GM19035 (cell line): ENCODE results near the gene LENG1.
A peak's percentile ranks its signal among the peaks of the same experiment; 100 is the strongest.
"Not testable (repeated sequence)": the region's sequence is repeated elsewhere in the genome, so short reads cannot be mapped to it uniquely, and the experiment has no call there.

ENCODE experiments used
- ATAC-seq: cut with Tn5 transposase; IDR thresholded peaks from one replicate; pipeline ENCODE4 v1.9.1; 2021; ENCODE audit not compliant: unreplicated experiment

Gene LENG1

GRCh38 chr19:54159352-54160181, at the start of gene LENG1:
Gene LENG1 (minus strand): TSS chr19:54159721. CDS start chr19:54159695, 26 bp downstream.
- peak; percentile 87 for ATAC-seq

GRCh38 chr19:54208784-54209057, 49.2 kb upstream of the LENG1 start:
- ATAC-seq: no peak

GRCh38 chr19:54207983-54208783, 48.7 kb upstream of the LENG1 start:
- ATAC-seq: no peak

DNA sequence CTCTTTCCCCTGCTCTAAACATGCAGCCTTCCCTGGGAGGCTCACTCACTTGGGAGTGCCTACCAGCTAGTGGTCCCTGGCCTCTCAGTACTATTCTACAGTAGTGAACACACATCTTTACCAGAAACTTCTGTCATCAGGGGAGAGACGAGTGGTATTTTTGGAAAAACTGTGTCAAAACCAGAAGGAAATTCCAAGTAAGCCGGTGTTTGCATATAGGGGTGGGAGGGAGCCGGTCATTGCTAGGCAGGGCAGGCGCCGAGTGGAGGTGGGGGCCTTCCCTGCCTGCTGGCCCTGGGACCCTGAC, 48.1 kb upstream of the LENG1 start:
- no peak for ATAC-seq

DNA sequence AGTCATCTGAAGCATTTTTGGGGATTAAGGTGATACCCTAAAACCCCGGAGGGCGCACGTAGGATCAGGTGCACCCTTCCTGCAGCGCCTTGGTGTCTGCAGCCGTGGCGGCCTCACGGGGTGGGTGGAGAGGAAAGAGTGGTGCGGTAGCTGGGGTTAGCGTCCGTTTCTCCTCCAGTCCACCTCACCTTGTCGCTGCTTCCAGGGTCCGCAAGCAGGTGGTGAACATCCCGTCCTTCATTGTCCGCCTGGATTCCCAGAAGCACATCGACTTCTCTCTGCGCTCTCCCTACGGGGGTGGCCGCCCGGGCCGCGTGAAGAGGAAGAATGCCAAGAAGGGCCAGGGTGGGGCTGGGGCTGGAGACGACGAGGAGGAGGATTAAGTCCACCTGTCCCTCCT, 47.7 kb upstream of the LENG1 start:
- not testable (repeated sequence) for ATAC-seq

DNA sequence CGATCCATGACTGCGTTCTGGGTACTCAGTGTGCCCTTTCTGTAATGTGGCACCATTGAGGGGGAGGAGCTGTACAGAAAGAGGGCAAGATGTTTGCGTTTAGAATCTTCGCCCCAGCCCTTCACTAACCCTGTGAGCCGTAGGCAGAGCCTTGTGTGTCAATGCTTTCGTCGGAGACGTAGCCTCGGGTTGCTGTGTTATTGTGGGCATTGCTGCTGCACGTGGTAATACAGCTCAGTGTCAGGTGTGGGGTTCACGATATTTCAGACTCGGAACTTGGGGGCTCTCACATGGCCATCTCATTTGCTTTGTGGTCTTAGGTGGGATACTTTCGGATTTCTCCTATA, 47.3 kb upstream of the LENG1 start:
- ATAC-seq: no peak

- ATAC-seq: no peak
Observed at GRCh38 chr19:54206030-54206830, 46.7 kb upstream of the LENG1 start.

DNA sequence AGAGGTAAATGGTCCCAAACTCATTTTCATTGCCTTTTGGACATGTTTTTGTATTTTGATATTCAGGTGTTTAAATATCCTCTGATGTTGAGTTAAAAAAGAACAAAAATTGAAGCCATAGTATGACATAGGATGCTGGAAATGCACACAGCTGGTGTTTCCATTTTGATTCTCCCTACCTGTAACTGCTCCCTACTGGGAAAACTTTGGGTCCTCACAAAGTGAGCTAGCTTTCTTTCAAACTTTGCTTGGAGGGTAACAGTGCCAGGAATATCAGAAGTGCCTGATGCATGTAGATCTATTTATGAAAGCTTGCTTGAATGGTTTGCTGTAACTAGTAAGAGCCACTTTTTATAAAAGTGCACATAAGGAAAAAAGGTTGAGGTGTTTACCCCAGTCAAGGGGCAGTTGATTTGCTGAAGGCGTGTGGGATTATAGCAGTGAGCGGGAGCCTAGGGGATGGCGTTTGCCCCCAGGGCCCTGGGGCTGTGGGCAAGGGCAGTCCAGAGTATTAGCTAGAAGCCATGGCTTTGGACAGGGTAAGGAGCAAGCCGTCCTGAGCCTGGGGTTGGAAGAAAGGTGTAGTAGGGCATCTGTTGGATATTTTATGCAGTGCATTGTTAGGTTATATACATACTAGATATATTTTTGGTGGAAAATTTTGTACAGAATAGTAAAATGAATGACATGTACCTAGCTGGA, 45.4 kb upstream of the LENG1 start:
- no peak for ATAC-seq

- no peak for ATAC-seq
Observed at GRCh38 chr19:54203151-54203611, 43.7 kb upstream of the LENG1 start.

- ATAC-seq: no peak
Observed at GRCh38 chr19:54201980-54202379, 42.5 kb upstream of the LENG1 start.

DNA sequence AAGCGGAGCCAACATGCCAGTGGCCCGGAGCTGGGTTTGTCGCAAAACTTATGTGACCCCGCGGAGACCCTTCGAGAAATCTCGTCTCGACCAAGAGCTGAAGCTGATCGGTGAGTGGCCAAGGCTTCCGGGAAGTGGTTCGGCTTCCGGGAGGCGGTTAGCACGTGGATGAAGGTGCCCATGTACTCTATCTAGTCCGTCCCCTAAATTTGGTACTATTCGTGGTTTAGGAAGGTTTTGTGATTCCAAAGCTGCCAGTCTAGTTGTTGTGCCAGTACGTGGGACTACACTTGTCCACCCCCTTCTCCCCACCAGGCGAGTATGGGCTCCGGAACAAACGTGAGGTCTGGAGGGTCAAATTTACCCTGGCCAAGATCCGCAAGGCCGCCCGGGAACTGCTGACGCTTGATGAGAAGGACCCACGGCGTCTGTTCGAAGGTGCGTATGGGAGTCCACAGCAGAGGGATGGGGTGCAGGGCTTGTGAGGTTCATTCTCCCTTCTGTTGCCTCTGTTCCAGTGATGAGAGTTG, 41.7 kb upstream of the LENG1 start:
- no peak for ATAC-seq

- ATAC-seq: no peak
Observed at GRCh38 chr19:54199401-54199800, 39.9 kb upstream of the LENG1 start.

- ATAC-seq: no peak
Observed at GRCh38 chr19:54197121-54197520, 37.6 kb upstream of the LENG1 start.

- ATAC-seq: no peak
Observed at GRCh38 chr19:54196536-54196935, 37.0 kb upstream of the LENG1 start.

- ATAC-seq: not testable (repeated sequence)
Observed at GRCh38 chr19:54194463-54194862, 34.9 kb upstream of the LENG1 start.

DNA sequence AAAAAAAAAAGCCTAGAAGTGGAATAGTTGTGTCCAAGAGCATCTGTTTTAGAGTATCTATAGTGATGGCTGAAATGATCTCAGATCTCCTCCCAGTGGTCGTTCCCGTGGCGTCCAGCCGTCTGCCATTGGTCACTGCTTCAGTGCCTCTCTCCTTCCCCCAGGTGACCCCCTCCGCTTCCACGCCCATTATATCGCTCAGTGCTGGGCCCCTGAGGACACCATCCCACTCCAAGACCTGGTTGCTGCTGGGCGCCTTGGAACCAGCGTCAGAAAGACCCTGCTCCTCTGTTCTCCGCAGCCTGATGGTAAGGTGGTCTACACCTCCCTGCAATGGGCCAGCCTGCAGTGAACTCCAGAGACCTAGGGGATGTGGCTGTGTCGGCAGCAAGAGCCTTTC, 33.5 kb upstream of the LENG1 start:
- no peak for ATAC-seq

GRCh38 chr19:54191811-54192453, 32.4 kb upstream of the LENG1 start:
- no peak for ATAC-seq

- ATAC-seq: peak; percentile 31
Observed at GRCh38 chr19:54191011-54191810, 31.7 kb upstream of the LENG1 start, which contains the start of gene TSEN34. Gene TSEN34 (plus strand): TSS chr19:54191308. CDS start chr19:54191365, 57 bp downstream.

DNA sequence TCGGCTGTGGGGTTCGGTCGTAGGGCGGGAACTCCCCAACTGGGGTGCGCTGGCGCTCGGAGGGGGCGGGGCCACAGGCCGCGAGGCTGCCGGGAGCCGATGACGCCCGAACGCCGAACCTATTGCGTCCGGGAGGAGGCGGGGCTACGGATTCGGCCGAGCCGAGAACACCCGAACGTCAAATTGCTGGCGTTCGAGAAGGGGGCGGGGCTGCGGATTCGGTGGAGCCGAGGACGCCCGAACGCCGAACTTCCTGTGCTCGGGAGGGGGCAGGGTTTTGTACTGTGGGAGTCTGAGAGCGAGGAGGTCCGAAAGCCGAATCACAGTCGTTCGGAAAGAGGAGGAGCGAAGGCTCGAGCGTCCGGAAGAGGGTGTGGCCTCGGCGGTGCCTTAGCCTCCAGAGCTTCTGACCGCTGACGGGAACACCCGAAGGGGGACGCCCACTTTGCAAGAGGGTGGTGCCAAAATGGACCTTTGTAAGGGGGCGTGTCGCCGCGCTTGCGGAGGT, 31.0 kb upstream of the LENG1 start:
- ATAC-seq: peak; percentile 48
